Measurements from ENCODE around the gene DGKG. TPM values are rescaled to one million over a fixed set of nuclear protein-coding genes. Genes with fewer than 3 reads are reported as not detected.

The DGKG gene
- total RNA-seq, 1 donor, result 2.5 TPM

DNA sequence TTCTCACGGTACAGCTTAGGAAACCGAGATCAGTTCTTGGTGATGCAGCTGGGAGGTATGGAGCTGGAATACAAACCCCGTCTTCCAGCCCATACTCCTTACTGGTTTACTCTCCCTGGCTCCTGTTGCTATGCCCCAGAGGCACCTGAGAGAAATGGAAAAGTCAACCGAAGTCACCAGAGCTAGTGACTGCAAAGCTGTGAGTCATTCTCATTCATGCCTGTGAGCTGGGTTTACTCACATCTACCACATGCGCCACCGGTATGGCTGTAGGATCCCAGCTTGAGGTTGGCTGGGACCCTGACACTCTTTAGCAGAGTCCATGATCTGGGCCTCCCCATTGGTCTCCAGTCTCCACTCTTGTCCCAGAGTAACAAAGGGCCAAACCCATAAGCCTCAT is 141.7 kb downstream of the DGKG start:
- Histone ChIP-seq H3K36me3 (ENCODE audit: insufficient read depth, low read length) (no peaks in the 10 kb centered on the region), H3K4me1 (ENCODE audit: insufficient read depth, low read length) (no peaks in the 10 kb centered on the region), H4K20me1 (ENCODE audit: insufficient read depth, low read length) (no peaks in the 10 kb centered on the region), H3K4me2 (ENCODE audit: insufficient read depth, low read length) (no peak overlapping the region), H3K4me3 (ENCODE audit: insufficient read depth, low read length) (no peak overlapping the region), H2AFZ (ENCODE audit: low read length) (no peak overlapping the region), H3K79me2 (ENCODE audit: insufficient read depth, low read length) (no peaks in the 10 kb centered on the region), H3K27me3 (ENCODE audit: insufficient read depth, low read length) (peaks cover 11% of the 10 kb centered on the region), H3K9me3 (ENCODE audit: low read depth, low read length) (no peaks in the 10 kb centered on the region), H3K27ac (ENCODE audit: low read depth, low read length) (no peak overlapping the region)
- no peak for TF ChIP-seq CTCF (IDR thresholded peaks at IDR 0.05; ENCODE audit: extremely low read depth, low read depth, low read length)
- peak; percentile 59 for DNase-seq (ENCODE audit: insufficient read length, low spot score, missing footprints)

GRCh38 chr3:186219211-186219638 is 142.8 kb downstream of the DGKG start:
- H3K9me3 ChIP-seq (ENCODE audit: low read depth, low read length), result no peaks in the 10 kb centered on the region
- no peaks in the 10 kb centered on the region for H3K79me2 ChIP-seq (ENCODE audit: insufficient read depth, low read length)
- no peak overlapping the region for H3K4me3 ChIP-seq (ENCODE audit: insufficient read depth, low read length)
- no peak overlapping the region for H3K4me2 ChIP-seq (ENCODE audit: insufficient read depth, low read length)
- no peak overlapping the region for H2AFZ ChIP-seq (ENCODE audit: low read length)
- no peak for TF ChIP-seq CTCF (IDR thresholded peaks at IDR 0.05; ENCODE audit: extremely low read depth, low read depth, low read length)
- H3K27ac ChIP-seq (ENCODE audit: low read depth, low read length), result no peak overlapping the region
- H4K20me1 ChIP-seq (ENCODE audit: insufficient read depth, low read length), result no peaks in the 10 kb centered on the region
- no peaks in the 10 kb centered on the region for H3K36me3 ChIP-seq (ENCODE audit: insufficient read depth, low read length)
- H3K4me1 ChIP-seq (ENCODE audit: insufficient read depth, low read length), result peaks cover under 1% of the 10 kb centered on the region
- DNase-seq (ENCODE audit: insufficient read length, low spot score, missing footprints), result no peak
- peaks cover 11% of the 10 kb centered on the region for H3K27me3 ChIP-seq (ENCODE audit: insufficient read depth, low read length)

- no peak for DNase-seq (ENCODE audit: insufficient read length, low spot score, missing footprints)
- Histone ChIP-seq H3K4me2 (ENCODE audit: insufficient read depth, low read length) (no peak overlapping the region), H3K79me2 (ENCODE audit: insufficient read depth, low read length) (no peaks in the 10 kb centered on the region), H3K9me3 (ENCODE audit: low read depth, low read length) (no peaks in the 10 kb centered on the region), H2AFZ (ENCODE audit: low read length) (no peak overlapping the region), H3K4me3 (ENCODE audit: insufficient read depth, low read length) (no peak overlapping the region), H4K20me1 (ENCODE audit: insufficient read depth, low read length) (no peaks in the 10 kb centered on the region), H3K4me1 (ENCODE audit: insufficient read depth, low read length) (peaks cover 8% of the 10 kb centered on the region), H3K27me3 (ENCODE audit: insufficient read depth, low read length) (peaks cover 11% of the 10 kb centered on the region), H3K27ac (ENCODE audit: low read depth, low read length) (no peak overlapping the region), H3K36me3 (ENCODE audit: insufficient read depth, low read length) (no peaks in the 10 kb centered on the region)
- TF ChIP-seq CTCF (IDR thresholded peaks at IDR 0.05; ENCODE audit: extremely low read depth, low read depth, low read length), result no peak
Observed at GRCh38 chr3:186218421-186218820, 143.6 kb downstream of the DGKG start.

- no peaks in the 10 kb centered on the region for H4K20me1 ChIP-seq (ENCODE audit: insufficient read depth, low read length)
- peaks cover 9% of the 10 kb centered on the region for H3K4me1 ChIP-seq (ENCODE audit: insufficient read depth, low read length)
- no peaks in the 10 kb centered on the region for H3K36me3 ChIP-seq (ENCODE audit: insufficient read depth, low read length)
- DNase-seq (ENCODE audit: insufficient read length, low spot score, missing footprints), result no peak
- no peak overlapping the region for H3K4me3 ChIP-seq (ENCODE audit: insufficient read depth, low read length)
- no peak overlapping the region for H3K27ac ChIP-seq (ENCODE audit: low read depth, low read length)
- H3K79me2 ChIP-seq (ENCODE audit: insufficient read depth, low read length), result no peaks in the 10 kb centered on the region
- no peak overlapping the region for H3K4me2 ChIP-seq (ENCODE audit: insufficient read depth, low read length)
- TF ChIP-seq CTCF (IDR thresholded peaks at IDR 0.05; ENCODE audit: extremely low read depth, low read depth, low read length), result no peak
- peaks cover 11% of the 10 kb centered on the region for H3K27me3 ChIP-seq (ENCODE audit: insufficient read depth, low read length)
- H3K9me3 ChIP-seq (ENCODE audit: low read depth, low read length), result no peaks in the 10 kb centered on the region
- H2AFZ ChIP-seq (ENCODE audit: low read length), result no peak overlapping the region
Observed at GRCh38 chr3:186217820-186218164, 144.2 kb downstream of the DGKG start.

All from osteoblast (primary cell).